Activated CD4-positive, alpha-beta memory T cell treated with anti-CD3 and anti-CD28 coated beads, Interleukin-2, amount 10 ng/mL, durations not matched to agents 7 days and 5 days (primary cell): Measurements from ENCODE around the gene MAP3K9. TPM values are rescaled to one million over a fixed set of nuclear protein-coding genes. Genes with fewer than 3 reads are reported as not detected.

Experiments
- CTCF ChIA-PET: fragments of 350-600 bp; sonication (Branson Sonifier 250); formaldehyde crosslinking; loops from one replicate; lab custom pipeline; 2021; ENCODE audit warnings: antibody characterized with exemption, inconsistent platforms; lab: Charles Lee
- POLR2A ChIA-PET: fragments of 350-600 bp; sonication (Branson Sonifier 250); formaldehyde crosslinking; loops from one replicate; lab custom pipeline; 2021; ENCODE audit warnings: antibody characterized with exemption; lab: Charles Lee
- DNase-seq: peaks from one replicate; pipeline ENCODE4 v3.0.0-alpha.2; 2020
- H3K27ac Mint-ChIP-seq: one replicate; pipeline ENCODE4 v1.8.0; 2021; ENCODE audit warnings: mild to moderate bottlenecking, mixed read lengths
- H3K27me3 Mint-ChIP-seq: one replicate; pipeline ENCODE4 v1.8.0; 2021; ENCODE audit warnings: mixed read lengths
- H3K36me3 Mint-ChIP-seq: one replicate; pipeline ENCODE4 v1.8.0; 2021; ENCODE audit warnings: low read depth, mixed read lengths
- H3K4me1 Mint-ChIP-seq: one replicate; pipeline ENCODE4 v1.8.0; 2021; ENCODE audit warnings: mixed read lengths
- H3K4me3 Mint-ChIP-seq: one replicate; pipeline ENCODE4 v1.8.0; 2021; ENCODE audit warnings: mild to moderate bottlenecking, mixed read lengths
- H3K9me3 Mint-ChIP-seq: one replicate; pipeline ENCODE4 v1.8.0; 2021; ENCODE audit warnings: mixed read lengths
- total RNA-seq, 2 experiments: library from RNA; stranded (reverse); gene quantifications; one replicate each; pipeline ENCODE4 v1.2.3, GENCODE V29; 2021

MAP3K9 gene
- total RNA-seq, 2 experiments from 2014 or later: 5.9 to 6.7 TPM

DNA sequence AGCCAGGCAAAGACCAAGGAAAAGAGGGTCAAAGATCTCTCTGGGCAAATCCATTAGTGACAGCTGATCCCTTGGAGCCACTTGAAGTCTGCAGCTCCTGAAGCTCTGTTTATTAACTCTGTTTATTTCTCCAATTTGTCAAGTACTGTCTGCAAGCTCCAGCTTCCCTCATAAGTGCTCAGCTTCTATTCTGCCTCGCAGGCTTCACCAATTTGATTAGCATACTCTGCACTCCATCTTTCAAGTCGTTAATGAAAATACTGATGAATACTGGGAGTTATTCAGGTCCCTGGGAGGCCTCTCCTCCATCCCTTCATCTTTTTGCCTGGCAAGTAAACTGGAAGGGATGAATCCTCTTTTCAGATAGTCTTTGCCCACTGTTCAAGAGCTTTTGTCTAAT is 113.3 kb downstream of the MAP3K9 start:
- DNase-seq: no peak
- H3K36me3 Mint-ChIP-seq: no peaks in the 10 kb centered on the region
- H3K27ac Mint-ChIP-seq: no peak overlapping the region
- H3K4me1 Mint-ChIP-seq: no peaks in the 10 kb centered on the region
- H3K9me3 Mint-ChIP-seq: no peaks in the 10 kb centered on the region
- ChIA-PET POLR2A (no interaction called here), CTCF (no interaction called here)
- H3K27me3 Mint-ChIP-seq: no peaks in the 10 kb centered on the region
- H3K4me3 Mint-ChIP-seq: no peak overlapping the region

GRCh38 chr14:70692210-70692609 is 117.1 kb downstream of the MAP3K9 start:
- Mint-ChIP-seq H3K27ac (no peak overlapping the region), H3K4me1 (no peaks in the 10 kb centered on the region), H3K27me3 (no peaks in the 10 kb centered on the region), H3K36me3 (no peaks in the 10 kb centered on the region), H3K9me3 (no peaks in the 10 kb centered on the region), H3K4me3 (no peak overlapping the region)
- ChIA-PET CTCF (no interaction called here), POLR2A (no interaction called here)
- DNase-seq: no peak

GRCh38 chr14:70685474-70686197 is 123.7 kb downstream of the MAP3K9 start:
- no peak for DNase-seq
- Mint-ChIP-seq H3K4me3 (no peak overlapping the region), H3K27me3 (no peaks in the 10 kb centered on the region), H3K27ac (no peak overlapping the region), H3K9me3 (no peaks in the 10 kb centered on the region), H3K36me3 (no peaks in the 10 kb centered on the region), H3K4me1 (no peaks in the 10 kb centered on the region)
- CTCF ChIA-PET: no interaction called here
- POLR2A ChIA-PET: no interaction called here

DNA sequence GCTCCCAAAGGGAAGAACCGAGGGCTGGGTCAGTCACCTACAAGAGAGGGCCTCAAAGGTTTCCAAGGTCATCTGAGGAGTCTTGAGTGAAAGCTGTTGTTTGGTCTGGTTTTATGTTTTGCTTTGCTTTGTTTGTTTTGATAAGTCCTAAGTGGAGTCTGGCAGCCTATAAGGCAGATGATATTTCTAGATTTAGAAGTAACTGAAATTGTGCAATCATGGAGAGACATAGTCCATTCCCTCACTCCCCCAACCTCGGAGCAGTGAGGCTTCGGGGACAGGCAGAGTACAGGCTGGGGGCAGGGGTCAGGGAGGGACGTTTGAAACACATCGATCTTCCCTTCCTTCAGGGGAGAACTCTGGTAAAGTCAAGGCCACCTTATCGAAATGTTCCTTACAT is 125.3 kb downstream of the MAP3K9 start:
- no peaks in the 10 kb centered on the region for H3K36me3 Mint-ChIP-seq
- CTCF ChIA-PET: no interaction called here

GRCh38 chr14:70680748-70681147 is 128.6 kb downstream of the MAP3K9 start:
- ChIA-PET POLR2A (no interaction called here), CTCF (no interaction called here)
- no peaks in the 10 kb centered on the region for H3K4me1 Mint-ChIP-seq
- DNase-seq: no peak
- no peaks in the 10 kb centered on the region for H3K27me3 Mint-ChIP-seq
- no peak overlapping the region for H3K27ac Mint-ChIP-seq
- H3K9me3 Mint-ChIP-seq: no peaks in the 10 kb centered on the region
- H3K36me3 Mint-ChIP-seq: no peaks in the 10 kb centered on the region
- H3K4me3 Mint-ChIP-seq: no peak overlapping the region

More for the DNA sequence above, 125.3 kb downstream of the MAP3K9 start:
- no peaks in the 10 kb centered on the region for H3K9me3 Mint-ChIP-seq
- H3K27me3 Mint-ChIP-seq: no peaks in the 10 kb centered on the region
- no peak overlapping the region for H3K27ac Mint-ChIP-seq
- H3K4me1 Mint-ChIP-seq: no peaks in the 10 kb centered on the region
- no peak for DNase-seq
- POLR2A ChIA-PET: no interaction called here
- H3K4me3 Mint-ChIP-seq: no peak overlapping the region

- ChIA-PET CTCF (no interaction called here), POLR2A (interaction anchor here (1.1 to 1.4 kb wide), 2 partner anchors 12 to 16 kb away, joined by 4 read pairs; no protein-coding TSS in a partner anchor)
- Mint-ChIP-seq H3K4me3 (no peak overlapping the region), H3K9me3 (no peaks in the 10 kb centered on the region), H3K27me3 (no peaks in the 10 kb centered on the region), H3K27ac (no peak overlapping the region), H3K36me3 (peaks cover 6% of the 10 kb centered on the region), H3K4me1 (no peaks in the 10 kb centered on the region)
- no peak for DNase-seq
These were observed 132.0 kb downstream of the MAP3K9 start for GRCh38 chr14:70677341-70677740.

Other genes with a start within 250 kb of the MAP3K9 start
- 10 to 100 TPM; 45.5 to 47.9 TPM for gene MED6, start 208.9 kb downstream of the MAP3K9 start, total RNA-seq
- 10 to 100 TPM; 14.1 to 14.7 TPM for gene TTC9, start 167.6 kb downstream of the MAP3K9 start, total RNA-seq
- gene PCNX1, start 97.9 kb upstream of the MAP3K9 start, total RNA-seq: 10 to 100 TPM; 56.9 to 60.4 TPM